WTC11 (cell line): ENCODE measurements around the gene AGO3. TPM values are rescaled to one million over a fixed set of nuclear protein-coding genes. Genes with fewer than 3 reads are reported as not detected.

ENCODE experiments used
- ATAC-seq: fragments of 200-7000 bp; cut with Tn5 transposase; 2 replicates; pipeline ENCODE4 v1.10.0; 2021; ENCODE audit warnings: mild to moderate bottlenecking, moderate library complexity
- CTCF ChIA-PET: fragments of 300-600 bp; sonication (Branson Sonifier 250); formaldehyde crosslinking; loops from one replicate; lab custom pipeline; 2021; ENCODE audit warnings: antibody characterized with exemption; lab: Charles Lee
- POLR2A ChIA-PET: fragments of 350-600 bp; sonication (Branson Sonifier 250); formaldehyde crosslinking; loops from one replicate; lab custom pipeline; 2021; ENCODE audit warnings: antibody characterized with exemption; lab: Charles Lee
- DNase-seq: peaks from one replicate; pipeline ENCODE4 v3.0.0; 2021; ENCODE audit warnings: low spot score
- H3K27ac Mint-ChIP-seq: 2 replicates; pipeline ENCODE4 v1.8.0; 2021; ENCODE audit warnings: mixed read lengths
- H3K27me3 Mint-ChIP-seq: 2 replicates; pipeline ENCODE4 v1.8.0; 2021; ENCODE audit warnings: low read depth, mild to moderate bottlenecking, moderate library complexity, mixed read lengths
- H3K36me3 Mint-ChIP-seq: 2 replicates; pipeline ENCODE4 v1.8.0; 2021; ENCODE audit warnings: mixed read lengths
- H3K4me1 Mint-ChIP-seq: 2 replicates; pipeline ENCODE4 v1.8.0; 2022; ENCODE audit warnings: mixed read lengths
- H3K4me3 Mint-ChIP-seq: 2 replicates; pipeline ENCODE4 v1.8.0; 2021; ENCODE audit warnings: mild to moderate bottlenecking, moderate library complexity, mixed read lengths
- H3K9me3 Mint-ChIP-seq: 2 replicates; pipeline ENCODE4 v1.8.0; 2021; ENCODE audit warnings: mixed read lengths
- ATF1 ChIP-seq: sonication (generic); formaldehyde crosslinking; IDR thresholded peaks from 2 replicates; pipeline ENCODE4 v1.8.1; 2023; ENCODE audit warnings: mild to moderate bottlenecking, moderate library complexity, missing genetic modification reagents
- ATF2 ChIP-seq: sonication (generic); formaldehyde crosslinking; IDR thresholded peaks from 2 replicates; pipeline ENCODE4 v1.8.1; 2022; ENCODE audit warnings: low read depth, missing genetic modification reagents, borderline replicate concordance
- CBFB ChIP-seq: sonication (generic); formaldehyde crosslinking; IDR thresholded peaks from 2 replicates; pipeline ENCODE4 v1.8.1; 2022; ENCODE audit warnings: mild to moderate bottlenecking, low read depth, missing genetic modification reagents
- ELF4 ChIP-seq: sonication (generic); formaldehyde crosslinking; IDR thresholded peaks from 2 replicates; pipeline ENCODE4 v1.8.1; 2022; ENCODE audit warnings: low read depth, mild to moderate bottlenecking, moderate library complexity, missing genetic modification reagents
- ESRRA ChIP-seq: sonication (generic); formaldehyde crosslinking; IDR thresholded peaks from 2 replicates; pipeline ENCODE4 v1.8.1; 2022; ENCODE audit warnings: mild to moderate bottlenecking, missing genetic modification reagents, borderline replicate concordance
- FOXJ3 ChIP-seq: sonication (generic); formaldehyde crosslinking; IDR thresholded peaks from 2 replicates; pipeline ENCODE4 v1.9.0; 2021; ENCODE audit warnings: missing genetic modification reagents, mild to moderate bottlenecking, borderline replicate concordance
- JAZF1 ChIP-seq: fragments of 250-450 bp; sonication (Bioruptor Pico); IDR thresholded peaks from 2 replicates; pipeline ENCODE4 v1.9.0; 2021; ENCODE audit warnings: moderate library complexity, mild to moderate bottlenecking, inconsistent platforms
- NFE2L1 ChIP-seq: sonication (generic); formaldehyde crosslinking; IDR thresholded peaks from 2 replicates; pipeline ENCODE4 v1.8.1; 2023; ENCODE audit warnings: missing genetic modification reagents
- NR1H2 ChIP-seq: sonication (generic); formaldehyde crosslinking; IDR thresholded peaks from 2 replicates; pipeline ENCODE4 v1.9.0; 2021; ENCODE audit warnings: mild to moderate bottlenecking, moderate library complexity, missing genetic modification reagents
- NR2C2 ChIP-seq: sonication (generic); formaldehyde crosslinking; IDR thresholded peaks from 2 replicates; pipeline ENCODE4 v1.8.0; 2022; ENCODE audit warnings: mild to moderate bottlenecking, missing genetic modification reagents
- PRRX2 ChIP-seq: fragments of 250-450 bp; sonication (Bioruptor Pico); IDR thresholded peaks from 2 replicates; pipeline ENCODE4 v1.8.0; 2021; ENCODE audit warnings: mild to moderate bottlenecking
- RORB ChIP-seq: fragments of 250-450 bp; sonication (Bioruptor Pico); IDR thresholded peaks from 2 replicates; pipeline ENCODE4 v1.9.0; 2021; ENCODE audit warnings: mild to moderate bottlenecking
- SMAD4 ChIP-seq: sonication (generic); formaldehyde crosslinking; IDR thresholded peaks from 2 replicates; pipeline ENCODE4 v1.8.0; 2022; ENCODE audit warnings: mild to moderate bottlenecking, missing genetic modification reagents
- STAT6 ChIP-seq: sonication (generic); formaldehyde crosslinking; conservative IDR thresholded peaks from 2 replicates; pipeline ENCODE4 v1.8.1; 2023; ENCODE audit warnings: mild to moderate bottlenecking, low read depth, missing genetic modification reagents, moderate library complexity
- TEAD1 ChIP-seq: sonication (generic); formaldehyde crosslinking; IDR thresholded peaks from 2 replicates; pipeline ENCODE4 v1.8.0; 2022; ENCODE audit warnings: mild to moderate bottlenecking, missing genetic modification reagents
- TEAD4 ChIP-seq: sonication (generic); formaldehyde crosslinking; IDR thresholded peaks from 2 replicates; pipeline ENCODE4 v1.8.0; 2022; ENCODE audit warnings: mild to moderate bottlenecking, missing genetic modification reagents
- ZBTB21 ChIP-seq: sonication (generic); formaldehyde crosslinking; IDR thresholded peaks from 2 replicates; pipeline ENCODE4 v1.8.1; 2023; ENCODE audit warnings: mild to moderate bottlenecking, missing genetic modification reagents, borderline replicate concordance
- ZNF138 ChIP-seq: sonication (generic); formaldehyde crosslinking; conservative IDR thresholded peaks from 2 replicates; pipeline ENCODE4 v1.8.1; 2022; ENCODE audit warnings: mild to moderate bottlenecking, moderate library complexity, missing genetic modification reagents
- ZNF263 ChIP-seq: sonication (generic); formaldehyde crosslinking; IDR thresholded peaks from 2 replicates; pipeline ENCODE4 v1.8.1; 2022; ENCODE audit warnings: low read depth, mild to moderate bottlenecking, moderate library complexity, missing genetic modification reagents
- ZNF317 ChIP-seq: sonication (generic); formaldehyde crosslinking; IDR thresholded peaks from 2 replicates; pipeline ENCODE4 v1.8.1; 2023; ENCODE audit warnings: low read depth, mild to moderate bottlenecking, moderate library complexity, missing genetic modification reagents, borderline replicate concordance
- ZNF416 ChIP-seq: fragments of 250-450 bp; sonication (Bioruptor Pico); IDR thresholded peaks from 2 replicates; pipeline ENCODE4 v1.9.0; 2021; ENCODE audit warnings: mild to moderate bottlenecking, inconsistent platforms
- ZNF423 ChIP-seq: fragments of 250-450 bp; sonication (Bioruptor Pico); IDR thresholded peaks from 2 replicates; pipeline ENCODE4 v2.1.2; 2022; ENCODE audit warnings: mild to moderate bottlenecking, moderate library complexity
- total RNA-seq: library from RNA; stranded (reverse); gene quantifications from 3 replicates; pipeline ENCODE4 v1.2.3, GENCODE V29; 2021
- TF ChIP-seq, protein P1 (sequence below): sonication (generic); formaldehyde crosslinking; IDR thresholded peaks from 2 replicates; pipeline ENCODE4 v1.8.0; 2022; ENCODE audit warnings: mild to moderate bottlenecking, missing genetic modification reagents

Gene AGO3
- total RNA-seq, 1 experiment from 2014 or later, result 26.8 TPM

DNA sequence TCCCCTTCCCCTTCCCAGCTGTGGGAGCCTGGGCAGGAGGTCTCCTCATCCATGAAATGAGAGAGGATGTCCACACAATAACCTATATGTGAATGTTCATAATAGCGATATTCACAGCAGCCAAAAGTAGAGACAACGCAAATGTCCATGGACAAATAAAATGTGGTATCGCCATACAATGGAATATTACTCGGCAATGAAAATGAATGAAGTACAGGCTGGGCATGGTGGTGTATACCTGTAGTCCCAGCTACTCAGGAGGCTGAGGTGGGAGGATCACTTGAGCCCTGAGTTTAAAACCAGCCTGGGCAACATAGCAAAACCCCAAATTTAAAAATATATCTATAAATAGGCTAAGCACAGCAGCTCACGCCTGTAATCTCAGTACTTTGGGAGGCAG is 170.6 kb downstream of the AGO3 start (continued):
- TF ChIP-seq STAT6 (CRISPR knock-in tag) (no peak), ESRRA (CRISPR knock-in tag) (no peak), ATF2 (no peak), TEAD4 (no peak)

DNA sequence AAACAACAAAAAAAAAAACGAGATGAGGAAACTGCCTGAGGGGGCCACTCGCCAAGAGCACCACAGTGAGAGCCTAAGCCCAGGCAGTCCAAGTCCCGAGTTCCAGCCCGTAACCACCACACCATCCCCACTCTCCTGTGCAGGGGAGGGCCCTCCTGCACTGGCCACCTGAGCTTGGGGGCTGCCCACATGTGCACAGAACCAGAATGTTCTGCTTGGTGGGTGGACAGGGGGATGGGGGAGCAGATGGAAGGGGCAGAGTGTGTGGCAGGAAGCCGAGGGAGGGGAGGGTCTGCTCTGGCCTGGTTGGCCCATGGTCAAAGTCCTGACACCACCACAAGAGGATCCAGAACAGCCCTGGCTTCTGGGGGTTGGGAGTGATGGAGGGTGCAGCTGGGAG is 175.4 kb downstream of the AGO3 start:
- ChIA-PET CTCF (interaction anchor here (1.1 to 3.4 kb wide), 3 partner anchors 9 to 28 kb away, joined by 3 to 24 read pairs (median 10); no protein-coding TSS in a partner anchor), POLR2A (interaction anchor here (1.9 kb wide), 1 partner anchor 28 kb away, joined by 5 read pairs; no protein-coding TSS in a partner anchor)
- DNase-seq (no peak), ATAC-seq (no peak)
- Mint-ChIP-seq H3K27ac (no peak overlapping the region), H3K9me3 (no peaks in the 10 kb centered on the region), H3K36me3 (no peaks in the 10 kb centered on the region), H3K27me3 (no peaks in the 10 kb centered on the region), H3K4me1 (no peaks in the 10 kb centered on the region), H3K4me3 (no peak overlapping the region)
- TF ChIP-seq ZNF423 (CRISPR knock-in tag) (no peak), SMAD4 (no peak), ELF4 (CRISPR knock-in tag) (no peak), CBFB (CRISPR knock-in tag) (no peak)

DNA sequence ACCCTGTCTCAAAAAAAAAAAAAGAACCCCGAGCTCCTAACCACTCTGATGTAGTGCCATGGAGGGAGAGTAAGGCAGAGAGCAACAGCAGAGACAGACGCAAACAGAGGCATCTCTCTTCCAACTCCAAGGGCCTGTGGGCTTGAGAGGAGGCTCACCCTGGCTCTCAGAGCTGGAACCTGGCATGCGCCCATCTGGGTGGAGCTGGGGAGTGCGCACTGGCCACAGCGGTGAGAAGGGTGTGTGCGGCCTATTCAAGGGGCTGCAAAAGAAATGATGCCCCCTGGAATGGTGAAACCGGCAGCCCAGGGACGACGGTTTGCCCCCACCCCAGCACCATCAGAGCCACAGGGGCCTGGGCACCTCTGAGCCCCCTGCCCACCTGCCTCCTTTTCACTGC is 176.5 kb downstream of the AGO3 start:
- H3K9me3 Mint-ChIP-seq, result no peaks in the 10 kb centered on the region
- ChIA-PET POLR2A (interaction anchor here (0.7 kb wide), 1 partner anchor 62 kb away, joined by 5 read pairs; no protein-coding TSS in a partner anchor), CTCF (interaction anchor here (0.7 to 3.4 kb wide), 4 partner anchors 8 to 42 kb away, joined by 3 to 24 read pairs (median 6); partner anchors contain the start of gene TRAPPC3)
- no peak overlapping the region for H3K27ac Mint-ChIP-seq
- DNase-seq (no peak), ATAC-seq (no peak)
- no peak overlapping the region for H3K4me3 Mint-ChIP-seq
- H3K4me1 Mint-ChIP-seq, result no peaks in the 10 kb centered on the region
- no peaks in the 10 kb centered on the region for H3K27me3 Mint-ChIP-seq
- TF ChIP-seq TEAD1 (CRISPR knock-in tag) (no peak), ZNF317 (no peak), NR2C2 (no peak), NFE2L1 (CRISPR knock-in tag) (no peak), RORB (CRISPR knock-in tag) (no peak)
- no peaks in the 10 kb centered on the region for H3K36me3 Mint-ChIP-seq

GRCh38 chr1:36108314-36108713 is 177.4 kb downstream of the AGO3 start:
- ChIA-PET POLR2A (no interaction called here), CTCF (no interaction called here)
- H3K36me3 Mint-ChIP-seq, result no peaks in the 10 kb centered on the region
- DNase-seq (no peak), ATAC-seq (no peak)
- no peak overlapping the region for H3K4me3 Mint-ChIP-seq
- H3K27me3 Mint-ChIP-seq, result no peaks in the 10 kb centered on the region
- no peak overlapping the region for H3K27ac Mint-ChIP-seq
- no peaks in the 10 kb centered on the region for H3K4me1 Mint-ChIP-seq
- no peaks in the 10 kb centered on the region for H3K9me3 Mint-ChIP-seq
- TF ChIP-seq ZNF263 (CRISPR knock-in tag) (no peak), ZBTB21 (no peak), ZNF138 (CRISPR knock-in tag) (no peak), ATF2 (no peak), FOXJ3 (CRISPR knock-in tag) (no peak), ZNF423 (CRISPR knock-in tag) (no peak), PRRX2 (CRISPR knock-in tag) (no peak), NR1H2 (no peak), ZNF416 (CRISPR knock-in tag) (no peak), ATF1 (no peak), NR2C2 (no peak), TEAD4 (no peak), JAZF1 (no peak)
- TF ChIP-seq, protein P1, sequence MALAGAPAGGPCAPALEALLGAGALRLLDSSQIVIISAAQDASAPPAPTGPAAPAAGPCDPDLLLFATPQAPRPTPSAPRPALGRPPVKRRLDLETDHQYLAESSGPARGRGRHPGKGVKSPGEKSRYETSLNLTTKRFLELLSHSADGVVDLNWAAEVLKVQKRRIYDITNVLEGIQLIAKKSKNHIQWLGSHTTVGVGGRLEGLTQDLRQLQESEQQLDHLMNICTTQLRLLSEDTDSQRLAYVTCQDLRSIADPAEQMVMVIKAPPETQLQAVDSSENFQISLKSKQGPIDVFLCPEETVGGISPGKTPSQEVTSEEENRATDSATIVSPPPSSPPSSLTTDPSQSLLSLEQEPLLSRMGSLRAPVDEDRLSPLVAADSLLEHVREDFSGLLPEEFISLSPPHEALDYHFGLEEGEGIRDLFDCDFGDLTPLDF (CRISPR knock-in tag), result no peak
